HepG2 (cell line): ENCODE results near the gene DNAJC5. TPM values are rescaled to one million over a fixed set of nuclear protein-coding genes. Genes with fewer than 3 reads are reported as not detected.
A peak's percentile ranks its signal among the peaks of the same experiment; 100 is the strongest.

Source experiments
- DNMT3B ChIP-seq: conservative IDR thresholded peaks from 2 replicates; pipeline ENCODE4 v1.6.1; 2016; ENCODE audit warnings: missing biosample characterization, control low read depth
- FOXO1 ChIP-seq: sonication (generic); formaldehyde crosslinking; IDR thresholded peaks from 2 replicates; pipeline ENCODE4 v1.4.0; 2020; ENCODE audit warnings: missing genetic modification reagents
- HNF1A ChIP-seq, 2 experiments: sonication (generic) in 1 of 2; formaldehyde crosslinking in 1 of 2; IDR thresholded peaks; 2 replicates each; pipeline versions ENCODE4 v1.4.0 to v1.6.1; 2016 to 2020; ENCODE audit warnings: borderline replicate concordance in 1 of 2, low read depth in 1 of 2, mild to moderate bottlenecking in 1 of 2, missing genetic modification reagents in 1 of 2
- HOMEZ ChIP-seq: IDR thresholded peaks from 2 replicates; pipeline ENCODE4 v1.6.1; 2016; ENCODE audit warnings: low read depth
- KLF9 ChIP-seq: IDR thresholded peaks from 2 replicates; pipeline ENCODE4 v1.6.1; 2016; ENCODE audit warnings: low read depth
- REST ChIP-seq, 2 experiments: IDR thresholded peaks; 2 replicates each; pipeline ENCODE4 v1.6.1; 2011 to 2012; ENCODE audit warnings: low read length in 2 of 2, borderline replicate concordance in 1 of 2, low read depth in 1 of 2, mild to moderate bottlenecking in 1 of 2, moderate library complexity in 1 of 2
- TFDP1 ChIP-seq: IDR thresholded peaks from 2 replicates; pipeline ENCODE4 v1.6.1; 2016; ENCODE audit warnings: missing compliant biosample characterization, missing genetic modification reagents, borderline replicate concordance
- ZNF142 ChIP-seq: sonication (generic); formaldehyde crosslinking; IDR thresholded peaks from 2 replicates; pipeline ENCODE4 v1.4.0; 2020; ENCODE audit warnings: missing genetic modification reagents
- ZNF432 ChIP-seq: sonication (generic); formaldehyde crosslinking; IDR thresholded peaks from 2 replicates; pipeline ENCODE4 v1.5.0; 2020; ENCODE audit warnings: missing genetic modification reagents, mild to moderate bottlenecking, borderline replicate concordance
- ZNF543 ChIP-seq: sonication (generic); formaldehyde crosslinking; IDR thresholded peaks from 2 replicates; pipeline ENCODE4 v1.4.0; 2020; ENCODE audit warnings: mild to moderate bottlenecking, missing genetic modification reagents
- polyA plus RNA-seq, 8 experiments: library from polyadenylated mRNA; depleted of rRNA in 3 of 8; stranded (reverse) in 7 of 8; unstranded in 1 of 8; fragments of >200 nt; fragmentation: Illumina TruSeq in 4 of 8; extraction: Trizol in 4 of 8; gene quantifications; 2 replicates each; pipeline versions ENCODE4 v1.2.1 to v1.2.3, GENCODE V29; 2011 to 2016; ENCODE audit warnings: low read depth in 4 of 8, missing spikeins in 1 of 8, mixed read lengths in 1 of 8; ENCODE audit not compliant: insufficient read depth in 1 of 8
- total RNA-seq, 5 experiments: library from RNA; depleted of rRNA; stranded (reverse); fragments of >200 nt; fragmentation: Illumina TruSeq; extraction: Trizol; gene quantifications; 2 replicates each; pipeline ENCODE4 v1.2.3, GENCODE V29; 2016; ENCODE audit warnings: low read depth in 1 of 5

Gene DNAJC5
- total and polyA plus RNA-seq, 2 of the 13 experiments (the other 11 are each of a cell fraction or from before 2014, with no cell fraction given): 42.8 to 64.5 TPM

- TF ChIP-seq DNMT3B (CRISPR knock-in tag) (no peak), FOXO1 (CRISPR knock-in tag) (no peak), REST (IDR thresholded peaks at IDR 0.05; ENCODE audit: borderline replicate concordance in 1 of 2, low read depth in 1 of 2, low read length in 2 of 2) (peak in 1 of 2 experiments; percentile 56; a peak in 3 of 4 replicates), ZNF543 (CRISPR knock-in tag) (no peak), HNF1A (IDR thresholded peaks at IDR 0.05; ENCODE audit: low read depth) (no peak), HNF1A (CRISPR knock-in tag; IDR thresholded peaks at IDR 0.05; ENCODE audit: borderline replicate concordance) (0 out of 2 replicates have a peak, but pooled peaks have one; percentile 0), ZNF142 (no peak), HOMEZ (no peak), ZNF432 (CRISPR knock-in tag) (0 out of 2 replicates have a peak, but pooled peaks have one; percentile 29), TFDP1 (CRISPR knock-in tag) (no peak), KLF9 (CRISPR knock-in tag) (no peak)
Observed at GRCh38 chr20:63881451-63882226, 13.3 kb upstream of the DNAJC5 start (continued).
